Endothelial cell of umbilical vein (primary cell): ENCODE results near the gene ZNHIT2. TPM values are rescaled to one million over a fixed set of nuclear protein-coding genes. Genes with fewer than 3 reads are reported as not detected.
A peak's percentile ranks its signal among the peaks of the same experiment; 100 is the strongest.

Source experiments
- BruUV-seq: library from RNA; stranded (reverse); fragments of 400-500 nt; replicated peaks from 2 replicates; lab custom pipeline; 2021; lab: Mats Ljungman, UMichigan
- CTCF ChIA-PET: fragments of 300-600, 350-600 bp; sonication (Branson Sonifier 250); formaldehyde crosslinking; loops from one replicate; lab custom pipeline; 2021; ENCODE audit warnings: antibody characterized with exemption, inconsistent platforms; lab: Charles Lee
- POLR2A ChIA-PET: fragments of 300-600, 350-600 bp; sonication (Branson Sonifier 250); formaldehyde crosslinking; loops from one replicate; lab custom pipeline; 2021; ENCODE audit warnings: antibody characterized with exemption, inconsistent platforms; lab: Charles Lee
- DNase-seq: peaks from one replicate; pipeline ENCODE4 v3.0.0-alpha.2; 2011; ENCODE audit warnings: low read depth, low spot score
- FAIRE-seq: peaks from 2 replicates; lab custom pipeline; 2011; peaks lifted over from hg19 to GRCh38; lab: Jason Lieb, UNC
- H2AFZ ChIP-seq: 2 replicates; pipeline ENCODE4 v1.6.0; 2012; ENCODE audit warnings: low read depth, low read length, control low read depth, inconsistent platforms
- H3K27ac ChIP-seq: 2 replicates; pipeline ENCODE4 v1.5.1; 2011; ENCODE audit warnings: low read depth, mild to moderate bottlenecking, control low read depth, low read length, moderate library complexity; ENCODE audit not compliant: insufficient read depth
- H3K27me3 ChIP-seq, 2 experiments: 2 replicates each; pipeline versions ENCODE4 v1.6.0 to v1.6.1; 2011; ENCODE audit warnings: low read length in 2 of 2, mixed read lengths in 1 of 2; ENCODE audit not compliant: control insufficient read depth in 2 of 2, insufficient read depth in 2 of 2
- H3K36me3 ChIP-seq, 2 experiments: 2 replicates in 1 of 2; 3 replicates in 1 of 2; pipeline ENCODE4 v1.5.1; 2011; ENCODE audit warnings: low read length in 2 of 2, mild to moderate bottlenecking in 1 of 2, moderate library complexity in 1 of 2; ENCODE audit not compliant: control insufficient read depth in 2 of 2, insufficient read depth in 2 of 2; ENCODE audit errors: extremely low read depth in 1 of 2
- H3K4me1 ChIP-seq: 3 replicates; pipeline ENCODE4 v1.5.1; 2011; ENCODE audit warnings: mild to moderate bottlenecking, low read length; ENCODE audit not compliant: control insufficient read depth, insufficient read depth; ENCODE audit errors: extremely low read depth
- H3K4me2 ChIP-seq: 2 replicates; pipeline ENCODE4 v1.6.1; 2011; ENCODE audit warnings: low read length, control low read depth, mixed read lengths; ENCODE audit not compliant: insufficient read depth
- H3K4me3 ChIP-seq, 3 experiments: fragments of 200-600 bp in 1 of 3; sonication (generic), shearing (Covaris generic) in 1 of 3; replicated peaks in 1 of 3; 2 replicates each; pipeline ENCODE4 v1.5.1; 2011 to 2016; ENCODE audit warnings: control low read depth in 3 of 3, low read length in 3 of 3, mild to moderate bottlenecking in 2 of 3, inconsistent platforms in 1 of 3, low read depth in 1 of 3, moderate library complexity in 1 of 3; ENCODE audit not compliant: insufficient read depth in 1 of 3
- H3K79me2 ChIP-seq: 2 replicates; pipeline ENCODE4 v1.6.0; 2012; ENCODE audit warnings: low read length, inconsistent platforms; ENCODE audit not compliant: control insufficient read depth, insufficient read depth
- H3K9ac ChIP-seq: replicated peaks from 2 replicates; pipeline ENCODE3; 2011; ENCODE audit warnings: low read length, control low read depth; ENCODE audit not compliant: insufficient read depth; ENCODE audit errors: extremely low read depth
- H3K9me1 ChIP-seq: replicated peaks from 3 replicates; pipeline ENCODE4 v1.6.0; 2011; ENCODE audit warnings: mild to moderate bottlenecking, low read length; ENCODE audit not compliant: control insufficient read depth, insufficient read depth; ENCODE audit errors: extremely low read depth
- H3K9me3 ChIP-seq: replicated peaks from 2 replicates; pipeline ENCODE4 v1.5.1; 2012; ENCODE audit warnings: low read length, inconsistent platforms; ENCODE audit not compliant: control insufficient read depth, insufficient read depth
- H4K20me1 ChIP-seq: replicated peaks from 2 replicates; pipeline ENCODE3; 2011; ENCODE audit warnings: mild to moderate bottlenecking, low read length; ENCODE audit not compliant: control insufficient read depth, insufficient read depth; ENCODE audit errors: extremely low read depth
- CTCF ChIP-seq, 2 donors: IDR thresholded peaks; 1 replicate in 1 of 2; 2 replicates in 1 of 2; pipeline ENCODE4 v1.5.1; 2011; ENCODE audit warnings: low read length in 2 of 2, mild to moderate bottlenecking in 2 of 2, moderate library complexity in 2 of 2, control low read depth in 1 of 2, inconsistent platforms in 1 of 2, low read depth in 1 of 2; ENCODE audit not compliant: insufficient read depth in 1 of 2; ENCODE audit errors: extremely low read depth in 1 of 2
- EZH2 ChIP-seq: IDR thresholded peaks from 2 replicates; pipeline ENCODE4 v1.6.1; 2012; ENCODE audit warnings: borderline replicate concordance, low read depth, mild to moderate bottlenecking, moderate library complexity, low read length, inconsistent platforms; ENCODE audit not compliant: severe bottlenecking
- FOS ChIP-seq: IDR thresholded peaks from 2 replicates; pipeline ENCODE4 v1.6.1; 2011; ENCODE audit warnings: mild to moderate bottlenecking, low read length, moderate library complexity, borderline replicate concordance; ENCODE audit not compliant: insufficient read depth
- GATA2 ChIP-seq: IDR thresholded peaks from 2 replicates; pipeline ENCODE4 v1.7.0; 2011; ENCODE audit warnings: low read depth, mild to moderate bottlenecking, moderate library complexity, mixed read lengths, low read length; ENCODE audit not compliant: insufficient read length, insufficient read depth
- JUN ChIP-seq: IDR thresholded peaks from 2 replicates; pipeline ENCODE4 v1.6.1; 2011; ENCODE audit warnings: borderline replicate concordance, low read depth; ENCODE audit not compliant: insufficient read length, insufficient read depth
- MAX ChIP-seq: IDR thresholded peaks from 2 replicates; pipeline ENCODE4 v1.6.1; 2011; ENCODE audit not compliant: insufficient read depth, insufficient read length
- MYC ChIP-seq: IDR thresholded peaks from one replicate; pipeline ENCODE4 v1.6.1; 2011; ENCODE audit warnings: mild to moderate bottlenecking, low read depth, low read length
- POLR2A ChIP-seq: IDR thresholded peaks from 2 replicates; pipeline ENCODE4 v1.6.1; 2012; ENCODE audit warnings: low read depth, mild to moderate bottlenecking, control low read depth, low read length
- POLR2AphosphoS5 ChIP-seq: IDR thresholded peaks from 2 replicates; pipeline ENCODE4 v1.6.1; 2012; ENCODE audit warnings: low read depth, mild to moderate bottlenecking, control low read depth, low read length, moderate library complexity; ENCODE audit not compliant: insufficient read depth
- dilution Hi-C: fragments of 300-500 bp; cut with MboI; formaldehyde crosslinking; loops from one replicate; pipeline ENCODE4 v1.15.0; 2019; ENCODE audit warnings: low sequenced_read_pairs; ENCODE audit not compliant: extremely low pct_ligation_motif_present
- intact Hi-C: fragments of 100-400 bp; cut with micrococcal nuclease; formaldehyde crosslinking; loops from one replicate; pipeline ENCODE4 v1.10.0; 2022
- polyA plus RNA-seq, 4 experiments: library from polyadenylated mRNA; depleted of rRNA in 3 of 4; stranded (reverse) in 3 of 4; unstranded in 1 of 4; fragments of >200 nt; gene quantifications; 2 replicates each; pipeline versions ENCODE4 v1.2.1 to v1.2.3, GENCODE V29; 2011 to 2012; ENCODE audit warnings: missing spikeins in 1 of 4
- total RNA-seq: library from RNA; stranded (reverse); gene quantifications from 2 replicates; pipeline ENCODE4 v1.2.3, GENCODE V29; 2021

Gene ZNHIT2
- total and polyA plus RNA-seq, 2 donors (not counting 3 experiments of a cell fraction or from before 2014, with no cell fraction given) = 7.1 to 9.0 TPM

DNA sequence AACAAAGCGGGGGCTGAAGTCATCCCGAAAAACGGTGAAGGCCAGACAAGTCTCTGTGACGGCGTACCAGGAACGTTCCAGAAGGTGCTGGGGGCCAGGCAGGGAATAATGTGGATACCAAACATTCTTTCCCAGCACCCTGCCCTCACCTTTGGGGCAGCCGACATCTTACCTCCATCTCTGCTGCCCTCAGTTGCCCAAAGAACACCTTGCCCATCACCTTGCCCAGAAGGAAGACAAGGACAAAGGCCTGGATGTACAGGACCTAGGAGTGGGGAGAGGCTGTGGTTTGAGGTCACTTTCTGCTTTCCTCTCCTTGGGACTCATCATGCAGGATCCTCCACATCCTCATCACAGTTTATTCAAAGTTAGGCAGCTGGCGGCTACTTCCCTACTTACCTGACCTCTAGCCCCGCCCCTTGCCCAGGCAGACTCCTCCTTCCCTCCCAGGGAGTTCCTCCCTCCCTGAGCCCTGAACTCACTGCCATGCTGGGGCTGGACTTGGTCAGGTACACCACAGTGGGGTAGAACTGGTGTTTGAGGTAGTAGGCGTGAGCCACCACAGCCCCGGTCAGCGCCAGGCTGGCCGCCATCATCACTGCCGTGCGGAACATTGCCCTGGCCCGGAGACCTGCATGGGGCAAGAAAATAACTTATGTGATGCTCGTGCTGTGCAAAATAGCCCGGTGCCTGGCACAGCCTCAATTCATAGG, 15.6 kb upstream of the ZNHIT2 start:
- Histone ChIP-seq H3K27ac (no peak overlapping the region), H3K27me3 (no peaks in the 10 kb centered on the region)

More for the DNA sequence above, 15.6 kb upstream of the ZNHIT2 start:
- dilution Hi-C loops (no loop called here), intact Hi-C loops (no loop called here)
- DNase-seq (peak; percentile 19), FAIRE-seq (peak; percentile 26)
- Histone ChIP-seq H3K4me2 (peak overlapping the region; percentile 62), H4K20me1 (no peaks in the 10 kb centered on the region), H3K79me2 (peaks cover 14% of the 10 kb centered on the region), H3K9me3 (no peaks in the 10 kb centered on the region), H2AFZ (no peak overlapping the region), H3K9ac (peak overlapping the region; percentile 92), H3K4me1 (peaks cover 12% of the 10 kb centered on the region), H3K4me3 (peak overlapping the region; percentile 51 to 62 (median 52)), H3K9me1 (no peaks in the 10 kb centered on the region), H3K36me3 (peaks cover 5 to 36% of the 10 kb centered on the region in 2 experiments)
- ChIA-PET CTCF (interaction anchor here (4.0 kb wide), 1 partner anchor 48 kb away, joined by 27 read pairs; the partner anchor contains the start of gene CAPN1), POLR2A (no interaction called here)
- BruUV-seq = no TSS peak
- TF ChIP-seq FOS (no peak), JUN (no peak), EZH2 (no peak), MAX (no peak), POLR2A (no peak), GATA2 (no peak), MYC (no peak), POLR2AphosphoS5 (no peak), CTCF (IDR thresholded peaks at IDR 0.05; ENCODE audit: extremely low read depth in 1 of 2, insufficient read depth in 1 of 2, low read depth in 1 of 2, low read length in 2 of 2) (no peak)
